GM10266 (cell line): ENCODE measurements around the gene GLP2R.

Source experiments
- DNase-seq: peaks from one replicate; pipeline ENCODE4 v3.0.0; 2012; ENCODE audit errors: extremely low spot score
- TF ChIP-seq, protein P1 (sequence below): IDR thresholded peaks from 2 replicates; pipeline ENCODE4 v1.5.1; 2012; ENCODE audit warnings: mild to moderate bottlenecking, low read depth; ENCODE audit not compliant: control insufficient read depth, insufficient read depth; ENCODE audit errors: missing control alignments

GLP2R gene

DNA sequence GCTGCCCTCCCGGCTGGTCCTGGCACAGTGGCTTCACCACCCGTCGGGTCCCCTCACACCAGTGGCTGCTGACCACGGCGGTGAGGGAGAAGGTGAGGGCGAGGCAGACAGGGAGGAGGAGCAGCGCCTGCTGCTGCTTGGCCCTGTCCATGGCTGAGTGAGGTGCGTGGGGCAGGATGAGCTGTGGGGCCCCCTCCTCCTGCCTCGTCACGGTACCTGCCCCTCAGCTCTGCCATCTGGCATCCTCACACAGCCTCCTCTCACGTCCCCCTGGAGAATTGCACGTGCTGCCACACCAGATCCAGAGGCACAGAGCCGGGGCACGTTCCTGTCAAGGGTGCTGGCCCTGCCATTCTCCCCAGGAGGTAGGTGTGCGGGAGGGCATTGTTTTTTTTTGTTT, 3.8 kb upstream of the GLP2R start, which contains the start of gene GSG1L2:
TSS of gene GSG1L2 (minus strand) at position 159 of the 400 bp plus-strand sequence. CDS start at position 151, 8 bp downstream.
- no peak for DNase-seq
- TF ChIP-seq, protein P1, sequence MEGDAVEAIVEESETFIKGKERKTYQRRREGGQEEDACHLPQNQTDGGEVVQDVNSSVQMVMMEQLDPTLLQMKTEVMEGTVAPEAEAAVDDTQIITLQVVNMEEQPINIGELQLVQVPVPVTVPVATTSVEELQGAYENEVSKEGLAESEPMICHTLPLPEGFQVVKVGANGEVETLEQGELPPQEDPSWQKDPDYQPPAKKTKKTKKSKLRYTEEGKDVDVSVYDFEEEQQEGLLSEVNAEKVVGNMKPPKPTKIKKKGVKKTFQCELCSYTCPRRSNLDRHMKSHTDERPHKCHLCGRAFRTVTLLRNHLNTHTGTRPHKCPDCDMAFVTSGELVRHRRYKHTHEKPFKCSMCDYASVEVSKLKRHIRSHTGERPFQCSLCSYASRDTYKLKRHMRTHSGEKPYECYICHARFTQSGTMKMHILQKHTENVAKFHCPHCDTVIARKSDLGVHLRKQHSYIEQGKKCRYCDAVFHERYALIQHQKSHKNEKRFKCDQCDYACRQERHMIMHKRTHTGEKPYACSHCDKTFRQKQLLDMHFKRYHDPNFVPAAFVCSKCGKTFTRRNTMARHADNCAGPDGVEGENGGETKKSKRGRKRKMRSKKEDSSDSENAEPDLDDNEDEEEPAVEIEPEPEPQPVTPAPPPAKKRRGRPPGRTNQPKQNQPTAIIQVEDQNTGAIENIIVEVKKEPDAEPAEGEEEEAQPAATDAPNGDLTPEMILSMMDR: no peak

DNA sequence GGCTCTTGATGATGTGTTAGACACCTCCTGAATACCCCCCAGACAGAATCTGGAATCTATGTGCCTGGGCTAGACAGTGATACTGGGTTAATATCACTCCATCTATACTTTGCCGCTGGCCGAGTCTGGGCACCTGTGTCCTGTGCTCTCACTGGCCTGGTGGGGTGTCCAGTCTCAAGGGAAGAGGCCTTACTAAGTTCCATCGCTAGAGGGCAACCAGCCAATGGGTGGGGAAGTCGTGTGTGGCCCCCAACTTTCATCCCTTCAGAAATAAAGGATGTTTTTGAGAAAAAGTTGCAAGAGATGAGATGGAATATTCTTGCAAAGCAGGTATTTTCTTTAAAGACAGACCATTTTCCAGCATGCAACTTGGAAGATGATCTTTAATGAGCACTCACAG, 1.6 kb upstream of the GLP2R start:
- TF ChIP-seq, protein P1: no peak
- DNase-seq: no peak

DNA sequence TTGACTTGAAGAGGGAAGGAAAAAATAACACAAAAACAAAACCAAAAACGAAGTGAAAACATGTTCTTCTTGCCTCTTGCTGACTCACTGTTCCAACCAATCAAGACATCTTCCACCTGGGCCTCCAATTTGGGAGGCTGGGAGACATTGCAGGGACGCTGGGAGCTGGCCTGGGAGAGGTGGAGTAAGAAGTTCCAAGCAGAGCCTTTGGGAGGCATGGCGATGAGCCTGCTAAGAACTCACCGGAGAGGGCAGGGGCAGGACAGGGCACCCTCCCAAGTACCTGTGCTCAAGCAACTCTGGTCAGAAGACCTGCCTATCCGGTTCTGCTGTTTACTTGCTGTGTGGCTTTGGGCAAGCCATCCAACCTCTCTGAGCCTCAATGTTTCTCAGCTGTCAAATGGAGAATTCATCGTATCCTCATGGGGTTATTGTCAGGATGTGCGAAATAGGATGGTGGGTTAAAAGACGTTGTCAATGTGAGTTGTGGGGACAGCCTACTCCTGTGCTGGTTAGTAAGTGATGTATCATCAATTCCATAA, 856 bp upstream of the GLP2R start:
- no peak for DNase-seq
- TF ChIP-seq, protein P1: no peak

DNA sequence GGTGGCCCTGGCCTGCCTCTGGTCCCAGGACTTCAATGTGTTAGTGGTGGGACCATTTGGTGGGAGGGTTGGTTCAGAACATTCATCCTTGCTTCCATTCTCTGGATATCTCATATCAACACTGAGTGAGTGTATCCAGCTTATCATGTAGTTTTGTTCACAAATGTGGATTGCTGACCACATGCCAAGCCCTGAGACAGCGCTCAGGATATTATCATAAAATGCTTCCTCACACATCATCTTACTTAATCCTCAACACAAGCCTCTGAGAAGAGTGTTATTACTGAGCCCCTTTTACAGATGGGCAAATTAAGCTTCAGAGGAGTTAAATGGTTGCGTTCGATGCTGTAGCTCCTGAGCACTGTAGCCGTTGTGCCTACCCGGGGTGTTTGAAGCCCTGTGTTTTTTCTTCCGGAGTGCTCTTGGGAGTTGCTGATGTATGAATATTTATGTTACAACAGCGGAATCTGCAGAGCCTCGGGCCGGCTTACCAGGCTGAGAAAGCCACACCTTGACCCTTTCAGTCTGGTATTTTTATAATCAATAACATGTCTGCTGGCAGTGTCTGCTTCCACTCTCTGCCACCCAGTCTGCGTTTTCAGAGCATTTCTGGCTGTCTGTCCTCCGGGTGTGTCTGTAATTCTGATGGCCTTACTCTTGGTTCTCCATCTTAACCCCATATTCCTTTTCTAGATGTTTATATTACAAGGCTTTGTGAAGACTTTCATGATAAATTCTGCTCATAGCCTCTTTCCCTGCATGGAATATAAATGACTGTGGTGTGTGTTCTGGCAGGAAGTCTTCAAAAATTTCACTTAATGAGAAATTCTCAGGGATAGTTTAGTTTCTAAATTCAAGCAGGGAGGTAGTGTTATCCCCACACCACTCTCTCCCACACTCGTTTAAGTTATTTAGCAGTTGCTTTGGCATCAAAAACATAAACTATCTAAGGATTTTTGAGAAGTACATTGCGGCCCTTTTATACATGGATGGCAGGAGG, 2.9 kb downstream of the GLP2R start:
- TF ChIP-seq, protein P1: no peak

DNA sequence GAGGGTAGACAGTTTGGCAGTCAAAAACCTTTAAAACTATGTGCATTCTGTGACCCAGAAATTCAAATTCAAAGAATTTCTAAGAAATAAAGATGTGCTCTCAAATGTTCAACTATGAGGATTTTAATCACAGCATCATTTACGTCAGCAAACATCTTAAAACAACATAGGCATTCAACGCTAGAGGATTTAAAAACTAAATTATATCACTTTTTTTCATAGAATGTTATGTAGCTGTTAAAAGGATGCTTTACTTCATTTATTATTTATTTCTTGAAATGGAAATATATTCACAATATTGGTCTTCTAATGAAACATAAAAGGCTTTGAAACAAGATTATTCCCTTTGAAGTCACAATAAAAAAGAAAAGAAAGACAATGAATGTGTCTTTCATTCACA, 3.6 kb downstream of the GLP2R start:
- TF ChIP-seq, protein P1: no peak

More for the DNA sequence above, 2.9 kb downstream of the GLP2R start:
- DNase-seq: no peak

DNA sequence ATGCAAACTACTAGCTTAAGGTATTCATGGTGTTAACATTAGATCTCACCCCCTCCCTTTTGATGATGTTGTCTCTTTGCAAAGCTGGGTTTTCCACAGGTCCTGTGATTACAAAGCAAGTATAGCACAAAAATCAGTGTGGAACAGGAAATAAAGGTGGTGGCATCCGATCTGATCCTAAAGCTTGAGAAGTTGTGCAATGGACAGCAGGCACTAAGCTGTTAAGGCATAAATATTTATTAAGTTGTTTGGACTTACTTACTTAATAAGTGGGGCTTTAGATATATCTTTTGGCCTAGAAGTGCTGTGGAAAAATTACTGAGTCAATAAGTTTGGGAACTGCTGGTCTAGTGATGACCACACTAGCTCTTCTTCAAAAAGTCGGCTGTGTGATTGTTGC, 5.0 kb downstream of the GLP2R start:
- TF ChIP-seq, protein P1: no peak
- no peak for DNase-seq

More for the DNA sequence above, 3.6 kb downstream of the GLP2R start:
- no peak for DNase-seq

DNA sequence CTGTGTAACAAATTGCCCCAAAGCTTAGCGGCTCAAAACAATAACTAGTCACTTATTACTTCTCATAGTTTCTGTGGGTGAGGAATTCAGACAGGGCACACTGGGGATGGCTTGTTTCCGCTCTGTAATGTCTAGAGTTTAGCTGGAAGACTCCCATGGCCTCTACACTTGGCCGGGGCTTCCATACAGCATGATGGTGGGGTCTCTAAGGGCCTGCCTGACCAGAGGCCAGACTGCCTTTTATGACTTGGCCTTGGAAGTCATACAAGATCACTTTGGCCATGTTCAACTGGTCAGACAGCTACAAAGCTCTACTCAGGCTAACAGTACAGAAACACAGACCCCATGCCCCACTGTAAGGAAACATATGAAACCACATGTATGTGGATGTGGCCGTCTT, 8.2 kb downstream of the GLP2R start:
- TF ChIP-seq, protein P1: no peak
- no peak for DNase-seq
